ENCODE data around the gene FNBP1.
"Not testable (repeated sequence)": the region's sequence is repeated elsewhere in the genome, so short reads cannot be mapped to it uniquely, and the experiment has no call there.

Gene FNBP1

GRCh38 chr9:129946246-129946995 lies 96.6 kb downstream of the FNBP1 start:
- no peak for DNase-seq

GRCh38 chr9:129945314-129945713 lies 97.7 kb downstream of the FNBP1 start:
- no peak for DNase-seq

GRCh38 chr9:129944506-129945116 lies 98.4 kb downstream of the FNBP1 start:
- DNase-seq = no peak

- no peak for DNase-seq
Observed at GRCh38 chr9:129939431-129939830, 103.6 kb downstream of the FNBP1 start.

GRCh38 chr9:129938291-129938979 lies 104.6 kb downstream of the FNBP1 start:
- DNase-seq = no peak

- not testable (repeated sequence) for DNase-seq
Observed at GRCh38 chr9:129937879-129938278, 105.1 kb downstream of the FNBP1 start.

GRCh38 chr9:129936222-129936621 lies 106.8 kb downstream of the FNBP1 start:
- no peak for DNase-seq

- DNase-seq = no peak
Observed at GRCh38 chr9:129934780-129935179, 108.2 kb downstream of the FNBP1 start.

GRCh38 chr9:129934041-129934591 lies 108.9 kb downstream of the FNBP1 start:
- DNase-seq = no peak

GRCh38 chr9:129933185-129934040 lies 109.6 kb downstream of the FNBP1 start:
- no peak for DNase-seq

- DNase-seq = no peak
Observed at GRCh38 chr9:129932303-129933151, 110.5 kb downstream of the FNBP1 start.

GRCh38 chr9:129930743-129931142 lies 112.2 kb downstream of the FNBP1 start:
- no peak for DNase-seq

GRCh38 chr9:129929496-129930125 lies 113.4 kb downstream of the FNBP1 start:
- DNase-seq = no peak

GRCh38 chr9:129923589-129923988 lies 119.4 kb downstream of the FNBP1 start:
- no peak for DNase-seq

- DNase-seq = no peak
Observed at GRCh38 chr9:129921905-129922304, 121.1 kb downstream of the FNBP1 start.

- DNase-seq = no peak
Observed at GRCh38 chr9:129919841-129920240, 123.1 kb downstream of the FNBP1 start.

GRCh38 chr9:129919277-129919676 lies 123.7 kb downstream of the FNBP1 start:
- no peak for DNase-seq

GRCh38 chr9:129918296-129918950 lies 124.6 kb downstream of the FNBP1 start:
- DNase-seq = no peak

GRCh38 chr9:129916707-129917106 lies 126.3 kb downstream of the FNBP1 start:
- no peak for DNase-seq

GRCh38 chr9:129914051-129914450 lies 128.9 kb downstream of the FNBP1 start:
- no peak for DNase-seq
